Liver (tissue), 9 donors: ENCODE results near the gene VOPP1. TPM values are rescaled to one million over a fixed set of nuclear protein-coding genes. Genes with fewer than 3 reads are reported as not detected.

Experiments used
- DNase-seq: peaks from one replicate; pipeline ENCODE4 v3.0.0-alpha.2; 2017; ENCODE audit warnings: low spot score
- H3K27ac ChIP-seq, 2 donors: one replicate each; pipeline ENCODE4 v1.7.0; 2013; ENCODE audit warnings: inconsistent platforms in 2 of 2, low read length in 2 of 2, control low read depth in 1 of 2, low read depth in 1 of 2, mild to moderate bottlenecking in 1 of 2
- H3K27me3 ChIP-seq, 4 donors: one replicate each; pipeline versions ENCODE4 v1.6.1 to v1.7.0; 2013; ENCODE audit warnings: low read length in 3 of 4, inconsistent platforms in 1 of 4, mild to moderate bottlenecking in 1 of 4, moderate library complexity in 1 of 4; ENCODE audit not compliant: control insufficient read depth in 4 of 4, insufficient read depth in 4 of 4
- H3K36me3 ChIP-seq, 4 donors: one replicate each; pipeline versions ENCODE4 v1.6.1 to v1.7.0; 2013; ENCODE audit warnings: low read length in 3 of 4, mild to moderate bottlenecking in 3 of 4, low read depth in 1 of 4, moderate library complexity in 1 of 4; ENCODE audit not compliant: control insufficient read depth in 4 of 4, insufficient read depth in 3 of 4
- H3K4me1 ChIP-seq, 4 donors: one replicate each; pipeline versions ENCODE4 v1.6.1 to v1.7.0; 2013; ENCODE audit warnings: low read length in 3 of 4, mild to moderate bottlenecking in 3 of 4, moderate library complexity in 1 of 4; ENCODE audit not compliant: control insufficient read depth in 4 of 4, insufficient read depth in 4 of 4
- H3K4me3 ChIP-seq, 3 donors: one replicate each; pipeline versions ENCODE4 v1.6.1 to v1.7.0; 2013; ENCODE audit warnings: low read length in 3 of 3, control low read depth in 1 of 3, low read depth in 1 of 3, mild to moderate bottlenecking in 1 of 3
- H3K9ac ChIP-seq, 2 donors: one replicate each; pipeline ENCODE4 v1.7.0; 2013; ENCODE audit warnings: low read length in 2 of 2, mild to moderate bottlenecking in 2 of 2, moderate library complexity in 2 of 2, control low read depth in 1 of 2, low read depth in 1 of 2
- H3K9me3 ChIP-seq, 4 donors: one replicate each; pipeline versions ENCODE4 v1.6.1 to v1.7.0; 2013; ENCODE audit warnings: low read length in 3 of 4; ENCODE audit not compliant: control insufficient read depth in 4 of 4
- EGR1 ChIP-seq, 2 donors: IDR thresholded peaks; 2 replicates each; pipeline ENCODE4 v1.6.1; 2016 to 2018; ENCODE audit warnings: antibody characterized with exemption in 2 of 2, low read depth in 2 of 2
- FOXA1 ChIP-seq: IDR thresholded peaks from 2 replicates; pipeline ENCODE4 v1.6.1; 2016; ENCODE audit warnings: antibody characterized with exemption
- FOXA2 ChIP-seq: IDR thresholded peaks from 2 replicates; pipeline ENCODE4 v1.6.1; 2016; ENCODE audit warnings: antibody characterized with exemption
- GABPA ChIP-seq, 2 donors: IDR thresholded peaks in 1 of 2; conservative IDR thresholded peaks in 1 of 2; 2 replicates each; pipeline ENCODE4 v1.6.1; 2016; ENCODE audit warnings: antibody characterized with exemption in 2 of 2, mild to moderate bottlenecking in 1 of 2, moderate library complexity in 1 of 2
- HNF4A ChIP-seq, 2 donors: conservative IDR thresholded peaks; 2 replicates each; pipeline ENCODE4 v1.6.1; 2016; ENCODE audit warnings: antibody characterized with exemption in 2 of 2, mild to moderate bottlenecking in 2 of 2
- HNF4G ChIP-seq: IDR thresholded peaks from 2 replicates; pipeline ENCODE4 v1.6.1; 2016; ENCODE audit warnings: antibody characterized with exemption
- JUND ChIP-seq, 2 donors: IDR thresholded peaks; 2 replicates each; pipeline ENCODE4 v1.6.1; 2016; ENCODE audit warnings: antibody characterized with exemption in 2 of 2
- NR2F2 ChIP-seq: IDR thresholded peaks from 2 replicates; pipeline ENCODE4 v1.6.1; 2016; ENCODE audit warnings: antibody characterized with exemption
- RAD21 ChIP-seq, 2 donors: IDR thresholded peaks; 2 replicates each; pipeline ENCODE4 v1.6.1; 2016; ENCODE audit warnings: antibody characterized with exemption in 2 of 2, mild to moderate bottlenecking in 2 of 2
- RXRA ChIP-seq, 2 donors: IDR thresholded peaks; 2 replicates each; pipeline ENCODE4 v1.6.1; 2017 to 2018; ENCODE audit warnings: antibody characterized with exemption in 2 of 2, mild to moderate bottlenecking in 1 of 2
- SP1 ChIP-seq: IDR thresholded peaks from 2 replicates; pipeline ENCODE4 v1.6.1; 2018; ENCODE audit warnings: antibody characterized with exemption, mild to moderate bottlenecking
- YY1 ChIP-seq: IDR thresholded peaks from 2 replicates; pipeline ENCODE4 v1.6.1; 2016; ENCODE audit warnings: antibody characterized with exemption, mild to moderate bottlenecking
- WGBS: extraction: QIAGEN DNeasy Blood & Tissue Kit; methylation state at CpG from one replicate; pipeline ENCODE4 v1.1.7; 2013; 5-methylcytosine and 5-hydroxymethylcytosine counted together
- polyA plus RNA-seq, 2 donors: library from polyadenylated mRNA; stranded (reverse) in 1 of 2; unstranded in 1 of 2; fragments of 200-250 nt in 1 of 2; fragments of >200 nt in 1 of 2; fragmentation: Nextera tagmentation in 1 of 2; extraction: Ambion mirVana in 1 of 2; gene quantifications; one replicate each; pipeline versions ENCODE4 v1.2.1 to v1.2.3, GENCODE V29; 2013 to 2015
- total RNA-seq, 2 donors: library from RNA; depleted of rRNA; stranded (reverse); fragments of >200 nt; gene quantifications; one replicate each; pipeline ENCODE4 v1.2.3, GENCODE V29; 2014
- TF ChIP-seq, protein P1 (sequence below): IDR thresholded peaks from 2 replicates; pipeline ENCODE4 v1.6.1; 2016; ENCODE audit warnings: antibody characterized with exemption, mild to moderate bottlenecking
- TF ChIP-seq, protein P2 (sequence below): IDR thresholded peaks from 2 replicates; pipeline ENCODE4 v1.6.1; 2016; ENCODE audit warnings: antibody characterized with exemption
- TF ChIP-seq, protein P3 (sequence below): fragments of 150-350 bp; IDR thresholded peaks from 2 replicates; pipeline ENCODE4 v1.5.1; 2017; ENCODE audit warnings: improper control_type of control experiment, low read depth, low read length; ENCODE audit not compliant: missing input control
- TF ChIP-seq, protein P4 (sequence below): IDR thresholded peaks from 2 replicates; pipeline ENCODE4 v1.6.1; 2016; ENCODE audit warnings: antibody characterized with exemption
- TF ChIP-seq, protein P5 (sequence below): IDR thresholded peaks from 2 replicates; pipeline ENCODE4 v1.6.1; 2016; ENCODE audit warnings: antibody characterized with exemption
- donor health status: healthy.
- donor health status: healthy.
- donor health status: healthy.
- donor health status: healthy.
- donor health status: healthy.

The VOPP1 gene
- total and polyA plus RNA-seq, 4 donors = 11.5 to 23.8 (median 21.7) TPM

DNA sequence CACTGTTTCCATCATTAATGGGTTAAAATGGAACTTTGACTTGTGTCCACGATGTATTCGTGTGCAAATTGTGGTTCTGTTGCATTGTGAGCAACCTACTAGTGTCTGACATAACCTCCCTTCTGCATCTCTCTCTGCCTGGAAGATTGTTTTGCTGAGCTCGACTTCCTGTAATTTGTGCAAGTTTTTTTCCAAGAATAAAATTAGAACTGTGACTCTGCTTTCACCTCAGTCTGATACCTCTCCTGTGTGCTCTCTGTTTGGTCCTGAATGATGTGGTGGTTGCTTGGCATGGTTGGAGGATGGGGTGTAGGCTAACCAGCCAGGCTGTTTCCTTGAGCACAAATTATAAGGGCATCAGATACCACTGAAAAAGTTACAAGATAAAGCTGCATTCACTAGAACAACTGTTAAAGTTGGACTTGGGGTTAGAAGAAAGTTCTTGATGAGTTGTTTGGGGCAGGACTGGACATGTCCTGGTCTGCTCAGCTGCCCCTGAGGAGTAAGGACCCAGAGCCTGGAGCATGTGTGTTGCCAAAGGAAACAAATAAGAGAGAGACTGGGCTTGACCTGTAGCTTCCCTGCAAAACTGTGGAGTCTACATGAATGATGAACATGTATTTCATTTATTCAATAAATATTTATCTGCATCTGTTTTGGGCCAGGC lies 1.9 kb upstream of the VOPP1 start:
- no peak for TF ChIP-seq GABPA (IDR thresholded peaks at IDR 0.05 in 1 of 2, conservative IDR thresholded peaks at IDR 0.05 in 1 of 2)
- TF ChIP-seq RXRA (IDR thresholded peaks at IDR 0.05) = no peak
- TF ChIP-seq, protein P1, sequence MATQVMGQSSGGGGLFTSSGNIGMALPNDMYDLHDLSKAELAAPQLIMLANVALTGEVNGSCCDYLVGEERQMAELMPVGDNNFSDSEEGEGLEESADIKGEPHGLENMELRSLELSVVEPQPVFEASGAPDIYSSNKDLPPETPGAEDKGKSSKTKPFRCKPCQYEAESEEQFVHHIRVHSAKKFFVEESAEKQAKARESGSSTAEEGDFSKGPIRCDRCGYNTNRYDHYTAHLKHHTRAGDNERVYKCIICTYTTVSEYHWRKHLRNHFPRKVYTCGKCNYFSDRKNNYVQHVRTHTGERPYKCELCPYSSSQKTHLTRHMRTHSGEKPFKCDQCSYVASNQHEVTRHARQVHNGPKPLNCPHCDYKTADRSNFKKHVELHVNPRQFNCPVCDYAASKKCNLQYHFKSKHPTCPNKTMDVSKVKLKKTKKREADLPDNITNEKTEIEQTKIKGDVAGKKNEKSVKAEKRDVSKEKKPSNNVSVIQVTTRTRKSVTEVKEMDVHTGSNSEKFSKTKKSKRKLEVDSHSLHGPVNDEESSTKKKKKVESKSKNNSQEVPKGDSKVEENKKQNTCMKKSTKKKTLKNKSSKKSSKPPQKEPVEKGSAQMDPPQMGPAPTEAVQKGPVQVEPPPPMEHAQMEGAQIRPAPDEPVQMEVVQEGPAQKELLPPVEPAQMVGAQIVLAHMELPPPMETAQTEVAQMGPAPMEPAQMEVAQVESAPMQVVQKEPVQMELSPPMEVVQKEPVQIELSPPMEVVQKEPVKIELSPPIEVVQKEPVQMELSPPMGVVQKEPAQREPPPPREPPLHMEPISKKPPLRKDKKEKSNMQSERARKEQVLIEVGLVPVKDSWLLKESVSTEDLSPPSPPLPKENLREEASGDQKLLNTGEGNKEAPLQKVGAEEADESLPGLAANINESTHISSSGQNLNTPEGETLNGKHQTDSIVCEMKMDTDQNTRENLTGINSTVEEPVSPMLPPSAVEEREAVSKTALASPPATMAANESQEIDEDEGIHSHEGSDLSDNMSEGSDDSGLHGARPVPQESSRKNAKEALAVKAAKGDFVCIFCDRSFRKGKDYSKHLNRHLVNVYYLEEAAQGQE = no peak
- no peak for TF ChIP-seq EGR1 (IDR thresholded peaks at IDR 0.05; ENCODE audit: low read depth in 2 of 2)
- TF ChIP-seq, protein P2, sequence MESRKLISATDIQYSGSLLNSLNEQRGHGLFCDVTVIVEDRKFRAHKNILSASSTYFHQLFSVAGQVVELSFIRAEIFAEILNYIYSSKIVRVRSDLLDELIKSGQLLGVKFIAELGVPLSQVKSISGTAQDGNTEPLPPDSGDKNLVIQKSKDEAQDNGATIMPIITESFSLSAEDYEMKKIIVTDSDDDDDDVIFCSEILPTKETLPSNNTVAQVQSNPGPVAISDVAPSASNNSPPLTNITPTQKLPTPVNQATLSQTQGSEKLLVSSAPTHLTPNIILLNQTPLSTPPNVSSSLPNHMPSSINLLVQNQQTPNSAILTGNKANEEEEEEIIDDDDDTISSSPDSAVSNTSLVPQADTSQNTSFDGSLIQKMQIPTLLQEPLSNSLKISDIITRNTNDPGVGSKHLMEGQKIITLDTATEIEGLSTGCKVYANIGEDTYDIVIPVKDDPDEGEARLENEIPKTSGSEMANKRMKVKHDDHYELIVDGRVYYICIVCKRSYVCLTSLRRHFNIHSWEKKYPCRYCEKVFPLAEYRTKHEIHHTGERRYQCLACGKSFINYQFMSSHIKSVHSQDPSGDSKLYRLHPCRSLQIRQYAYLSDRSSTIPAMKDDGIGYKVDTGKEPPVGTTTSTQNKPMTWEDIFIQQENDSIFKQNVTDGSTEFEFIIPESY = no peak
- no peak for TF ChIP-seq FOXA1
- no peak for TF ChIP-seq HNF4A (conservative IDR thresholded peaks at IDR 0.05)
- TF ChIP-seq JUND (IDR thresholded peaks at IDR 0.05) = no peak
- TF ChIP-seq FOXA2 = no peak
- no peak for TF ChIP-seq RAD21 (IDR thresholded peaks at IDR 0.05)
- no peak for TF ChIP-seq SP1
- Histone ChIP-seq H3K9ac (no peak overlapping the region), H3K27ac (no peak overlapping the region), H3K4me1 (peaks cover 4 to 17% (median 11%) of the 10 kb centered on the region in 4 donors), H3K4me3 (no peak overlapping the region), H3K27me3 (no peaks in the 10 kb centered on the region), H3K9me3 (no peaks in the 10 kb centered on the region), H3K36me3 (no peaks in the 10 kb centered on the region)
- no peak for DNase-seq
- 46% methylated on average over 3 of the region's 3 CpGs for WGBS

DNA sequence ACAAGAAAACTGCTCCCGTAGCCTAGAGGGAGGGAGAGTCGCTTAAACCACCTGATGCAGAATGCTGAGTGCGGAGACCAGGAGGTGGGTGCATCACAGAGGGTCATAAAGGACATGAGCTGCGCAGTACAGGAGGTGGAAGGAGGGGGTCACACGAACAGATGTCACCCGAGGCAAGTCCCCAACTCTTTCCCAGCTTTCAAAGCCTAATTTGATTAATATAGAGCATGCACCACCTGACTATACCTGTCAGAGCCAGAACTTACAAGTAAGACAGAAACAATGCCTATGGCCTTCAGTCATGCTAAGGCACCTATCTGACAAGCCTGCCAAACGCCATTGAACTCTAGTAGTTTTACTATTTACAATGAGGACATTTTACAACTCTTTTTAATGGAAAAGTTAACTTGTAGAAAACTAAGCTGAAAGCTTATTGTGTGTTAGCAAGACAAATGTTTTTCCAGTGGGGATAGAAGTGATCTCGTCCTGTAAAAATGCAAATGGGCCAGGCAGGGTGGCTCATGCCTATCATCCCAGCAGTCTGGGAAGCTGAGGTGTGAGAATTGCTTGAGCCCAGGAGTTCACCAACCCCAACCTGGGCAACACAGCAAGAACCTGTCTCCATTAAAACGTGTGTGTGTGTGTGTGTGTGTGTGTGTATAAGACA lies 1.1 kb upstream of the VOPP1 start:
- no peak overlapping the region for H3K9ac ChIP-seq
- 72% methylated on average over 9 of the region's 9 CpGs for WGBS
- no peaks in the 10 kb centered on the region for H3K9me3 ChIP-seq
- peaks cover 4 to 17% (median 13%) of the 10 kb centered on the region in 4 donors for H3K4me1 ChIP-seq
- H3K4me3 ChIP-seq = no peak overlapping the region
- no peaks in the 10 kb centered on the region for H3K36me3 ChIP-seq
- H3K27ac ChIP-seq = peak overlapping the region in 1 of 2 donors; percentile 23
- no peaks in the 10 kb centered on the region for H3K27me3 ChIP-seq
- DNase-seq = no peak
- TF ChIP-seq, protein P3, sequence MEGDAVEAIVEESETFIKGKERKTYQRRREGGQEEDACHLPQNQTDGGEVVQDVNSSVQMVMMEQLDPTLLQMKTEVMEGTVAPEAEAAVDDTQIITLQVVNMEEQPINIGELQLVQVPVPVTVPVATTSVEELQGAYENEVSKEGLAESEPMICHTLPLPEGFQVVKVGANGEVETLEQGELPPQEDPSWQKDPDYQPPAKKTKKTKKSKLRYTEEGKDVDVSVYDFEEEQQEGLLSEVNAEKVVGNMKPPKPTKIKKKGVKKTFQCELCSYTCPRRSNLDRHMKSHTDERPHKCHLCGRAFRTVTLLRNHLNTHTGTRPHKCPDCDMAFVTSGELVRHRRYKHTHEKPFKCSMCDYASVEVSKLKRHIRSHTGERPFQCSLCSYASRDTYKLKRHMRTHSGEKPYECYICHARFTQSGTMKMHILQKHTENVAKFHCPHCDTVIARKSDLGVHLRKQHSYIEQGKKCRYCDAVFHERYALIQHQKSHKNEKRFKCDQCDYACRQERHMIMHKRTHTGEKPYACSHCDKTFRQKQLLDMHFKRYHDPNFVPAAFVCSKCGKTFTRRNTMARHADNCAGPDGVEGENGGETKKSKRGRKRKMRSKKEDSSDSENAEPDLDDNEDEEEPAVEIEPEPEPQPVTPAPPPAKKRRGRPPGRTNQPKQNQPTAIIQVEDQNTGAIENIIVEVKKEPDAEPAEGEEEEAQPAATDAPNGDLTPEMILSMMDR = no peak
- TF ChIP-seq, protein P4, sequence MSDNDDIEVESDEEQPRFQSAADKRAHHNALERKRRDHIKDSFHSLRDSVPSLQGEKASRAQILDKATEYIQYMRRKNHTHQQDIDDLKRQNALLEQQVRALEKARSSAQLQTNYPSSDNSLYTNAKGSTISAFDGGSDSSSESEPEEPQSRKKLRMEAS = no peak
- TF ChIP-seq HNF4G = no peak
- TF ChIP-seq NR2F2 = no peak
- TF ChIP-seq SP1 = no peak
- TF ChIP-seq, protein P2 = no peak
- no peak for TF ChIP-seq HNF4A (conservative IDR thresholded peaks at IDR 0.05)
- no peak for TF ChIP-seq RAD21 (IDR thresholded peaks at IDR 0.05)
- TF ChIP-seq, protein P5, sequence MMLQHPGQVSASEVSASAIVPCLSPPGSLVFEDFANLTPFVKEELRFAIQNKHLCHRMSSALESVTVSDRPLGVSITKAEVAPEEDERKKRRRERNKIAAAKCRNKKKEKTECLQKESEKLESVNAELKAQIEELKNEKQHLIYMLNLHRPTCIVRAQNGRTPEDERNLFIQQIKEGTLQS = no peak
- no peak for TF ChIP-seq EGR1 (IDR thresholded peaks at IDR 0.05; ENCODE audit: low read depth in 2 of 2)
- no peak for TF ChIP-seq FOXA2
- TF ChIP-seq YY1 = no peak
- TF ChIP-seq RXRA (IDR thresholded peaks at IDR 0.05) = no peak
